WTC11 (cell line): ENCODE measurements around the gene DCST2. TPM values are rescaled to one million over a fixed set of nuclear protein-coding genes. Genes with fewer than 3 reads are reported as not detected.
A peak's percentile ranks its signal among the peaks of the same experiment; 100 is the strongest.

Experiments used
- ATAC-seq: fragments of 200-7000 bp; cut with Tn5 transposase; 2 replicates; pipeline ENCODE4 v1.10.0; 2021; ENCODE audit warnings: mild to moderate bottlenecking, moderate library complexity
- CTCF ChIA-PET: fragments of 300-600 bp; sonication (Branson Sonifier 250); formaldehyde crosslinking; loops from one replicate; lab custom pipeline; 2021; ENCODE audit warnings: antibody characterized with exemption; lab: Charles Lee
- POLR2A ChIA-PET: fragments of 350-600 bp; sonication (Branson Sonifier 250); formaldehyde crosslinking; loops from one replicate; lab custom pipeline; 2021; ENCODE audit warnings: antibody characterized with exemption; lab: Charles Lee
- DNase-seq: peaks from one replicate; pipeline ENCODE4 v3.0.0; 2021; ENCODE audit warnings: low spot score
- H3K27ac Mint-ChIP-seq: 2 replicates; pipeline ENCODE4 v1.8.0; 2021; ENCODE audit warnings: mixed read lengths
- H3K27me3 Mint-ChIP-seq: 2 replicates; pipeline ENCODE4 v1.8.0; 2021; ENCODE audit warnings: low read depth, mild to moderate bottlenecking, moderate library complexity, mixed read lengths
- H3K36me3 Mint-ChIP-seq: 2 replicates; pipeline ENCODE4 v1.8.0; 2021; ENCODE audit warnings: mixed read lengths
- H3K4me1 Mint-ChIP-seq: 2 replicates; pipeline ENCODE4 v1.8.0; 2022; ENCODE audit warnings: mixed read lengths
- H3K4me3 Mint-ChIP-seq: 2 replicates; pipeline ENCODE4 v1.8.0; 2021; ENCODE audit warnings: mild to moderate bottlenecking, moderate library complexity, mixed read lengths
- H3K9me3 Mint-ChIP-seq: 2 replicates; pipeline ENCODE4 v1.8.0; 2021; ENCODE audit warnings: mixed read lengths
- ATF1 ChIP-seq: sonication (generic); formaldehyde crosslinking; IDR thresholded peaks from 2 replicates; pipeline ENCODE4 v1.8.1; 2023; ENCODE audit warnings: mild to moderate bottlenecking, moderate library complexity, missing genetic modification reagents
- CDX4 ChIP-seq: fragments of 250-450 bp; sonication (Bioruptor Pico); IDR thresholded peaks from 2 replicates; pipeline ENCODE4 v1.9.0; 2021; ENCODE audit warnings: moderate library complexity, mild to moderate bottlenecking, inconsistent platforms, borderline replicate concordance
- CREB1 ChIP-seq: sonication (generic); formaldehyde crosslinking; IDR thresholded peaks from 2 replicates; pipeline ENCODE4 v1.8.0; 2023; ENCODE audit warnings: mild to moderate bottlenecking, missing genetic modification reagents
- CREM ChIP-seq: sonication (generic); formaldehyde crosslinking; IDR thresholded peaks from 2 replicates; pipeline ENCODE4 v1.8.1; 2022; ENCODE audit warnings: mild to moderate bottlenecking, missing genetic modification reagents, moderate library complexity
- CTCF ChIP-seq: fragments of 200-600 bp; IDR thresholded peaks from 2 replicates; pipeline ENCODE4 v1.8.0; 2022; ENCODE audit warnings: antibody characterized with exemption
- EMX1 ChIP-seq: fragments of 250-450 bp; sonication (Bioruptor Pico); IDR thresholded peaks from 2 replicates; pipeline ENCODE4 v1.8.0; 2021; ENCODE audit warnings: mild to moderate bottlenecking
- FOXK1 ChIP-seq: sonication (generic); formaldehyde crosslinking; IDR thresholded peaks from 2 replicates; pipeline ENCODE4 v1.8.0; 2022; ENCODE audit warnings: mild to moderate bottlenecking, moderate library complexity, missing genetic modification reagents
- FOXP1 ChIP-seq: sonication (generic); formaldehyde crosslinking; IDR thresholded peaks from 2 replicates; pipeline ENCODE4 v1.8.0; 2022; ENCODE audit warnings: missing genetic modification reagents, mild to moderate bottlenecking, moderate library complexity, borderline replicate concordance
- GABPB1 ChIP-seq: sonication (generic); formaldehyde crosslinking; IDR thresholded peaks from 2 replicates; pipeline ENCODE4 v1.8.1; 2023; ENCODE audit warnings: mild to moderate bottlenecking, missing genetic modification reagents
- HMGA2 ChIP-seq: fragments of 250-450 bp; sonication (Bioruptor Pico); IDR thresholded peaks from 2 replicates; pipeline ENCODE4 v1.4.0; 2021; ENCODE audit warnings: mild to moderate bottlenecking, moderate library complexity
- KAT7 ChIP-seq: sonication (generic); formaldehyde crosslinking; IDR thresholded peaks from 2 replicates; pipeline ENCODE4 v1.8.1; 2023; ENCODE audit warnings: missing genetic modification reagents, mild to moderate bottlenecking, borderline replicate concordance
- MAX ChIP-seq: sonication (generic); formaldehyde crosslinking; IDR thresholded peaks from 2 replicates; pipeline ENCODE4 v1.8.0; 2022; ENCODE audit warnings: mild to moderate bottlenecking, missing genetic modification reagents
- MYBL2 ChIP-seq: sonication (generic); formaldehyde crosslinking; IDR thresholded peaks from 2 replicates; pipeline ENCODE4 v1.8.1; 2023; ENCODE audit warnings: mild to moderate bottlenecking, moderate library complexity, missing genetic modification reagents
- NFE2L1 ChIP-seq: sonication (generic); formaldehyde crosslinking; IDR thresholded peaks from 2 replicates; pipeline ENCODE4 v1.8.1; 2023; ENCODE audit warnings: missing genetic modification reagents
- NR3C1 ChIP-seq: sonication (generic); formaldehyde crosslinking; conservative IDR thresholded peaks from 2 replicates; pipeline ENCODE4 v1.8.1; 2023; ENCODE audit warnings: low read depth, mild to moderate bottlenecking, missing genetic modification reagents
- OVOL2 ChIP-seq: fragments of 250-450 bp; sonication (Bioruptor Pico); IDR thresholded peaks from 2 replicates; pipeline ENCODE4 v1.9.0; 2021; ENCODE audit warnings: mild to moderate bottlenecking, borderline replicate concordance
- PRRX2 ChIP-seq: fragments of 250-450 bp; sonication (Bioruptor Pico); IDR thresholded peaks from 2 replicates; pipeline ENCODE4 v1.8.0; 2021; ENCODE audit warnings: mild to moderate bottlenecking
- SMAD3 ChIP-seq: sonication (generic); formaldehyde crosslinking; IDR thresholded peaks from 2 replicates; pipeline ENCODE4 v1.8.0; 2022; ENCODE audit warnings: missing genetic modification reagents, mild to moderate bottlenecking, borderline replicate concordance
- TCF7 ChIP-seq: sonication (generic); formaldehyde crosslinking; IDR thresholded peaks from 2 replicates; pipeline ENCODE4 v1.8.0; 2022; ENCODE audit warnings: mild to moderate bottlenecking, low read depth, missing genetic modification reagents, moderate library complexity
- TEAD1 ChIP-seq: sonication (generic); formaldehyde crosslinking; IDR thresholded peaks from 2 replicates; pipeline ENCODE4 v1.8.0; 2022; ENCODE audit warnings: mild to moderate bottlenecking, missing genetic modification reagents
- TP53 ChIP-seq: sonication (generic); formaldehyde crosslinking; IDR thresholded peaks from 2 replicates; pipeline ENCODE4 v1.8.1; 2023; ENCODE audit warnings: mild to moderate bottlenecking, missing genetic modification reagents
- USF1 ChIP-seq: sonication (generic); formaldehyde crosslinking; IDR thresholded peaks from 2 replicates; pipeline ENCODE4 v1.8.0; 2022; ENCODE audit warnings: mild to moderate bottlenecking, missing genetic modification reagents
- ZNF219 ChIP-seq: sonication (generic); formaldehyde crosslinking; IDR thresholded peaks from 2 replicates; pipeline ENCODE4 v1.8.0; 2023; ENCODE audit warnings: missing genetic modification reagents, mild to moderate bottlenecking, borderline replicate concordance
- ZNF232 ChIP-seq: sonication (generic); formaldehyde crosslinking; IDR thresholded peaks from 2 replicates; pipeline ENCODE4 v1.8.0; 2022; ENCODE audit warnings: mild to moderate bottlenecking, missing genetic modification reagents
- ZNF396 ChIP-seq: fragments of 250-450 bp; sonication (Bioruptor Pico); IDR thresholded peaks from 2 replicates; pipeline ENCODE4 v1.8.0; 2021; ENCODE audit warnings: mild to moderate bottlenecking, moderate library complexity, borderline replicate concordance
- ZNF416 ChIP-seq: fragments of 250-450 bp; sonication (Bioruptor Pico); IDR thresholded peaks from 2 replicates; pipeline ENCODE4 v1.9.0; 2021; ENCODE audit warnings: mild to moderate bottlenecking, inconsistent platforms
- ZNF423 ChIP-seq: fragments of 250-450 bp; sonication (Bioruptor Pico); IDR thresholded peaks from 2 replicates; pipeline ENCODE4 v2.1.2; 2022; ENCODE audit warnings: mild to moderate bottlenecking, moderate library complexity
- total RNA-seq: library from RNA; stranded (reverse); gene quantifications from 3 replicates; pipeline ENCODE4 v1.2.3, GENCODE V29; 2021

The DCST2 gene
- total RNA-seq, 1 experiment from 2014 or later, result 0.83 TPM

- ChIA-PET POLR2A (interaction anchor here (1.8 kb wide), 1 partner anchor 24 kb away, joined by 6 read pairs; no protein-coding TSS in a partner anchor), CTCF (interaction anchor here (0.6 to 4.3 kb wide), 4 partner anchors 24 to 87 kb away, joined by 3 to 20 read pairs (median 8); partner anchors contain the start of gene EFNA4)
- no peaks in the 10 kb centered on the region for H3K9me3 Mint-ChIP-seq
- DNase-seq, result peak; percentile 46
- H3K4me1 Mint-ChIP-seq, result peaks cover 23% of the 10 kb centered on the region
- no peak overlapping the region for H3K27ac Mint-ChIP-seq
- H3K36me3 Mint-ChIP-seq, result peaks cover 24% of the 10 kb centered on the region
- TF ChIP-seq CREB1 (CRISPR knock-in tag) (no peak), PRRX2 (CRISPR knock-in tag) (0 out of 2 replicates have a peak, but pooled peaks have one; percentile 7), FOXP1 (CRISPR knock-in tag) (no peak)
- H3K27me3 Mint-ChIP-seq, result no peaks in the 10 kb centered on the region
- H3K4me3 Mint-ChIP-seq, result no peak overlapping the region
- ATAC-seq, result no peak
These were observed 58.0 kb downstream of the DCST2 start for GRCh38 chr1:154975409-154976059.

GRCh38 chr1:154974808-154975408 is 58.7 kb downstream of the DCST2 start:
- no peak overlapping the region for H3K27ac Mint-ChIP-seq
- no peak overlapping the region for H3K4me3 Mint-ChIP-seq
- DNase-seq (peak; percentile 97), ATAC-seq (peak; percentile 11)
- no peaks in the 10 kb centered on the region for H3K9me3 Mint-ChIP-seq
- no peaks in the 10 kb centered on the region for H3K27me3 Mint-ChIP-seq
- TF ChIP-seq FOXK1, result peak; percentile 53; the same call in 1 of the 2 replicates
- TF ChIP-seq TP53 (CRISPR knock-in tag), result no peak
- 0 out of 2 replicates have a peak, but pooled peaks have one; percentile 9 for TF ChIP-seq SMAD3 (CRISPR knock-in tag)
- TF ChIP-seq MAX (CRISPR knock-in tag), result peak; percentile 77; the same call in 1 of the 2 replicates
- 0 out of 2 replicates have a peak, but pooled peaks have one; percentile 31 for TF ChIP-seq ZNF232 (CRISPR knock-in tag)
- no peak for TF ChIP-seq KAT7 (CRISPR knock-in tag)
- TF ChIP-seq TEAD1 (CRISPR knock-in tag), result peak; percentile 70; the same call in 1 of the 2 replicates
- TF ChIP-seq USF1, result no peak; the same call in 1 of the 2 replicates
- 0 out of 2 replicates have a peak, but pooled peaks have one; percentile 35 for TF ChIP-seq MYBL2 (CRISPR knock-in tag)
- TF ChIP-seq GABPB1 (CRISPR knock-in tag), result peak; percentile 7; the same call in 1 of the 2 replicates
- ChIA-PET CTCF (interaction anchor here (1.6 to 4.9 kb wide), 6 partner anchors 8 to 193 kb away, joined by 4 to 28 read pairs (median 17); partner anchors contain the start of genes EFNA4 and FLAD1), POLR2A (interaction anchor here (1.8 to 7.3 kb wide), 3 partner anchors 18 to 24 kb away, joined by 6 to 176 read pairs (median 66); partner anchors contain the start of genes LENEP, PBXIP1 and ZBTB7B)
- peaks cover 20% of the 10 kb centered on the region for H3K36me3 Mint-ChIP-seq
- H3K4me1 Mint-ChIP-seq, result peaks cover 23% of the 10 kb centered on the region

GRCh38 chr1:154974102-154974807 is 59.3 kb downstream of the DCST2 start, which contains the start of gene CKS1B:
TSS of gene CKS1B (plus strand) at chr1:154974681. CDS start at chr1:154974746, 65 bp downstream.
- ChIA-PET CTCF (interaction anchor here (0.7 to 8.3 kb wide), 14 partner anchors 8 to 362 kb away, joined by 3 to 176 read pairs (median 12); partner anchors contain the start of genes EFNA4, FLAD1, LENEP and PBXIP1), POLR2A (interaction anchor here (0.7 to 7.3 kb wide), 14 partner anchors 9 to 199 kb away, joined by 3 to 176 read pairs (median 6); partner anchors contain the start of genes FLAD1, KCNN3, KRTCAP2 and LENEP)
- DNase-seq, result peak; percentile 96
- no peaks in the 10 kb centered on the region for H3K27me3 Mint-ChIP-seq
- ATAC-seq, result peak; percentile 62
- no peaks in the 10 kb centered on the region for H3K9me3 Mint-ChIP-seq
- H3K4me3 Mint-ChIP-seq, result no peak within 1 kb of the TSS
- H3K27ac Mint-ChIP-seq, result no peak within 1 kb of the TSS
- peaks cover 14% of the 10 kb centered on the region for H3K36me3 Mint-ChIP-seq
- H3K4me1 Mint-ChIP-seq, result peaks cover 28% of the 10 kb centered on the region
- TF ChIP-seq TCF7 (CRISPR knock-in tag) (no peak), ZNF416 (CRISPR knock-in tag) (no peak), CDX4 (CRISPR knock-in tag) (no peak), CTCF (no peak), CREM (CRISPR knock-in tag) (peak; percentile 24), TP53 (CRISPR knock-in tag) (no peak), ZNF219 (CRISPR knock-in tag) (no peak), OVOL2 (CRISPR knock-in tag) (no peak), EMX1 (CRISPR knock-in tag) (no peak), NFE2L1 (CRISPR knock-in tag) (no peak; the same call in 1 of the 2 replicates), ATF1 (CRISPR knock-in tag) (no peak), FOXP1 (CRISPR knock-in tag) (peak; percentile 58; the same call in 1 of the 2 replicates), ZNF423 (CRISPR knock-in tag) (no peak), NR3C1 (CRISPR knock-in tag) (no peak), KAT7 (CRISPR knock-in tag) (no peak), ZNF396 (CRISPR knock-in tag) (no peak), HMGA2 (CRISPR knock-in tag) (no peak)
